H1 (cell line): Measurements from ENCODE around the gene TRPC4. TPM values are rescaled to one million over a fixed set of nuclear protein-coding genes. Genes with fewer than 3 reads are reported as not detected.

Source experiments
- CTCF ChIA-PET: fragments of 300-600 bp; sonication (Branson Sonifier 250); formaldehyde crosslinking; loops from one replicate; lab custom pipeline; 2021; ENCODE audit not compliant: partially characterized antibody; lab: Charles Lee
- POLR2A ChIA-PET: fragments of 300-600 bp; sonication (Branson Sonifier 250); formaldehyde crosslinking; loops from one replicate; lab custom pipeline; 2021; ENCODE audit warnings: inconsistent platforms; ENCODE audit not compliant: partially characterized antibody; lab: Charles Lee
- DNase-seq, 2 experiments: peaks; one replicate each; pipeline versions ENCODE4 v3.0.0 to v3.0.0-alpha.2; 2010 to 2022; ENCODE audit warnings: low spot score in 2 of 2, low read depth in 1 of 2, mixed read lengths in 1 of 2
- FAIRE-seq: peaks from 2 replicates; lab custom pipeline; 2011; peaks lifted over from hg19 to GRCh38; lab: Jason Lieb, UNC
- H2AFZ ChIP-seq: 2 replicates; pipeline ENCODE4 v1.8.1; 2012; ENCODE audit warnings: low read length, inconsistent platforms
- H2AK5ac ChIP-seq: 2 replicates; pipeline ENCODE4 v1.6.1; 2013; ENCODE audit warnings: low read depth, low read length
- H2BK120ac ChIP-seq: replicated peaks from 2 replicates; pipeline ENCODE3; 2013; ENCODE audit warnings: low read depth, low read length, inconsistent platforms
- H2BK12ac ChIP-seq: 2 replicates; pipeline ENCODE4 v1.6.1; 2013; ENCODE audit warnings: low read depth, low read length
- H2BK15ac ChIP-seq: 2 replicates; pipeline ENCODE4 v1.6.1; 2013; ENCODE audit warnings: low read length
- H2BK20ac ChIP-seq: 2 replicates; pipeline ENCODE4 v1.6.1; 2013; ENCODE audit warnings: low read length
- H2BK5ac ChIP-seq: 2 replicates; pipeline ENCODE4 v1.6.1; 2013; ENCODE audit warnings: low read depth, low read length
- H3K14ac ChIP-seq: 2 replicates; pipeline ENCODE4 v1.6.1; 2013; ENCODE audit warnings: inconsistent platforms; ENCODE audit not compliant: insufficient read length
- H3K18ac ChIP-seq: 2 replicates; pipeline ENCODE4 v1.6.1; 2013; ENCODE audit warnings: low read length; ENCODE audit errors: extremely low read depth
- H3K23ac ChIP-seq: 2 replicates; pipeline ENCODE4 v1.6.1; 2013; ENCODE audit warnings: inconsistent platforms; ENCODE audit not compliant: insufficient read length
- H3K23me2 ChIP-seq: 2 replicates; pipeline ENCODE4 v1.6.1; 2013; ENCODE audit warnings: low read depth, low read length
- H3K27ac ChIP-seq: 2 replicates; pipeline ENCODE4 v1.6.1; 2011; ENCODE audit warnings: low read depth, low read length, inconsistent platforms
- H3K27me3 ChIP-seq, 4 experiments: replicated peaks in 1 of 4; 1 replicate in 1 of 4; 2 replicates in 3 of 4; pipeline versions ENCODE4 v1.6.1 to v1.8.1; 2011 to 2013; ENCODE audit warnings: low read length in 3 of 4, mild to moderate bottlenecking in 3 of 4, inconsistent platforms in 2 of 4, mixed read lengths in 2 of 4, moderate library complexity in 1 of 4; ENCODE audit not compliant: control insufficient read depth in 3 of 4, insufficient read depth in 3 of 4; ENCODE audit errors: extremely low read depth in 1 of 4
- H3K36me3 ChIP-seq, 4 experiments: 2 replicates each; pipeline versions ENCODE4 v1.6.1 to v1.8.1; 2011 to 2013; ENCODE audit warnings: mild to moderate bottlenecking in 4 of 4, low read length in 3 of 4, moderate library complexity in 2 of 4, control low read depth in 1 of 4, inconsistent platforms in 1 of 4; ENCODE audit not compliant: insufficient read depth in 4 of 4, control insufficient read depth in 2 of 4
- H3K4ac ChIP-seq: replicated peaks from 2 replicates; pipeline ENCODE3; 2013; ENCODE audit warnings: low read length, low read depth, mixed read lengths, inconsistent platforms; ENCODE audit not compliant: insufficient read length
- H3K4me1 ChIP-seq, 4 experiments: replicated peaks in 1 of 4; 1 replicate in 1 of 4; 2 replicates in 3 of 4; pipeline versions ENCODE4 v1.6.1 to v1.8.1; 2011 to 2013; ENCODE audit warnings: low read length in 3 of 4, inconsistent platforms in 2 of 4, mixed read lengths in 1 of 4; ENCODE audit not compliant: insufficient read depth in 4 of 4, control insufficient read depth in 3 of 4
- H3K4me2 ChIP-seq, 2 experiments: 2 replicates each; pipeline versions ENCODE4 v1.6.1 to v1.8.1; 2011 to 2013; ENCODE audit warnings: low read depth in 2 of 2, low read length in 2 of 2, control low read depth in 1 of 2, inconsistent platforms in 1 of 2, mild to moderate bottlenecking in 1 of 2; ENCODE audit not compliant: insufficient read depth in 1 of 2
- H3K4me3 ChIP-seq, 4 experiments: fragments of 200-600, 300-600 bp in 1 of 4; sonication (generic), shearing (Covaris generic), sonication (Bioruptor Twin) in 1 of 4; 2 replicates each; pipeline versions ENCODE4 v1.5.1 to v1.8.1; 2011 to 2016; ENCODE audit warnings: low read length in 4 of 4, low read depth in 3 of 4, control low read depth in 2 of 4, inconsistent platforms in 2 of 4, mild to moderate bottlenecking in 2 of 4, mixed read lengths in 1 of 4, moderate library complexity in 1 of 4; ENCODE audit not compliant: insufficient read depth in 2 of 4; ENCODE audit errors: extremely low read depth in 1 of 4
- H3K56ac ChIP-seq: replicated peaks from 2 replicates; pipeline ENCODE3; 2013; ENCODE audit warnings: low read depth, mild to moderate bottlenecking, mixed read lengths, low read length, inconsistent platforms; ENCODE audit not compliant: insufficient read length
- H3K79me1 ChIP-seq: 2 replicates; pipeline ENCODE4 v1.6.1; 2013; ENCODE audit warnings: low read depth, low read length, control low read depth
- H3K79me2 ChIP-seq, 2 experiments: 2 replicates each; pipeline versions ENCODE4 v1.6.1 to v1.8.1; 2012 to 2013; ENCODE audit warnings: low read length in 2 of 2, mild to moderate bottlenecking in 2 of 2, inconsistent platforms in 1 of 2; ENCODE audit not compliant: insufficient read depth in 2 of 2, control insufficient read depth in 1 of 2
- H3K9ac ChIP-seq, 4 experiments: replicated peaks in 1 of 4; 1 replicate in 1 of 4; 2 replicates in 3 of 4; pipeline versions ENCODE4 v1.6.1 to v1.8.1; 2011 to 2013; ENCODE audit warnings: low read depth in 3 of 4, low read length in 3 of 4, control low read depth in 2 of 4, mild to moderate bottlenecking in 2 of 4, moderate library complexity in 2 of 4, inconsistent platforms in 1 of 4; ENCODE audit errors: extremely low read depth in 1 of 4
- H3K9me3 ChIP-seq, 2 experiments: 2 replicates each; pipeline versions ENCODE4 v1.6.1 to v1.8.1; 2012 to 2013; ENCODE audit warnings: mild to moderate bottlenecking in 2 of 2, moderate library complexity in 2 of 2, control low read depth in 1 of 2, inconsistent platforms in 1 of 2, low read depth in 1 of 2, low read length in 1 of 2, mixed read lengths in 1 of 2; ENCODE audit not compliant: insufficient read depth in 2 of 2
- H4K20me1 ChIP-seq, 2 experiments: replicated peaks in 1 of 2; 2 replicates each; pipeline versions ENCODE3 to v1.8.1; 2011 to 2013; ENCODE audit warnings: inconsistent platforms in 2 of 2, low read length in 2 of 2, mild to moderate bottlenecking in 1 of 2; ENCODE audit not compliant: insufficient read depth in 2 of 2, control insufficient read depth in 1 of 2
- H4K5ac ChIP-seq: 2 replicates; pipeline ENCODE4 v1.6.1; 2013; ENCODE audit warnings: low read length, low read depth, mixed read lengths, inconsistent platforms; ENCODE audit not compliant: insufficient read length
- H4K8ac ChIP-seq: 2 replicates; pipeline ENCODE4 v1.8.0; 2013; ENCODE audit warnings: mild to moderate bottlenecking, moderate library complexity, low read length, inconsistent platforms; ENCODE audit not compliant: insufficient read depth; ENCODE audit errors: extremely low read depth
- H4K91ac ChIP-seq: replicated peaks from 2 replicates; pipeline ENCODE3; 2013; ENCODE audit warnings: low read length, mixed read lengths, inconsistent platforms; ENCODE audit not compliant: insufficient read length
- ASH2L ChIP-seq: fragments of 200-600, 300-600 bp; sonication (generic); IDR thresholded peaks from one replicate; pipeline ENCODE4 v1.7.1; 2017; ENCODE audit warnings: low read length
- CEBPB ChIP-seq: IDR thresholded peaks from 2 replicates; pipeline ENCODE4 v1.6.1; 2012; ENCODE audit warnings: low read depth, low read length
- EZH2 ChIP-seq: fragments of 200-600 bp; sonication (generic); IDR thresholded peaks from 2 replicates; pipeline ENCODE4 v1.7.1; 2012; ENCODE audit warnings: low read depth, mild to moderate bottlenecking, moderate library complexity, low read length, inconsistent platforms; ENCODE audit not compliant: severe bottlenecking
- KDM4A ChIP-seq: IDR thresholded peaks from one replicate; pipeline ENCODE4 v1.7.1; 2012; ENCODE audit warnings: low read depth, mild to moderate bottlenecking, moderate library complexity, low read length, inconsistent platforms; ENCODE audit not compliant: severe bottlenecking
- NRF1 ChIP-seq: IDR thresholded peaks from 2 replicates; pipeline ENCODE4 v1.6.1; 2011; ENCODE audit warnings: mild to moderate bottlenecking, low read depth, low read length, improper control_type of control experiment
- POU5F1 ChIP-seq: IDR thresholded peaks from 2 replicates; pipeline ENCODE4 v1.6.1; 2011; ENCODE audit warnings: low read depth, mild to moderate bottlenecking, low read length, moderate library complexity
- RBBP5 ChIP-seq: IDR thresholded peaks from 2 replicates; pipeline ENCODE4 v1.7.1; 2012; ENCODE audit warnings: low read depth, mild to moderate bottlenecking, inconsistent platforms, low read length, moderate library complexity, borderline replicate concordance
- SIN3A ChIP-seq, 2 experiments: IDR thresholded peaks in 1 of 2; conservative IDR thresholded peaks in 1 of 2; 2 replicates each; pipeline ENCODE4 v1.6.1; 2011 to 2012; ENCODE audit warnings: low read length in 2 of 2, improper control_type of control experiment in 1 of 2, low read depth in 1 of 2, mild to moderate bottlenecking in 1 of 2
- SIX5 ChIP-seq: IDR thresholded peaks from 2 replicates; pipeline ENCODE4 v1.6.1; 2011; ENCODE audit warnings: mild to moderate bottlenecking, low read depth, low read length
- SUZ12 ChIP-seq: fragments of 200-600 bp; sonication (generic); IDR thresholded peaks from 2 replicates; pipeline ENCODE4 v1.6.1; 2012; ENCODE audit warnings: mild to moderate bottlenecking, inconsistent platforms, low read length, moderate library complexity, mixed read lengths
- TAF1 ChIP-seq: IDR thresholded peaks from 2 replicates; pipeline ENCODE4 v1.6.1; 2011; ENCODE audit warnings: mild to moderate bottlenecking, low read depth, low read length
- TEAD4 ChIP-seq: IDR thresholded peaks from 2 replicates; pipeline ENCODE4 v1.6.1; 2012; ENCODE audit warnings: low read depth, low read length, inconsistent platforms, mixed read lengths
- WGBS, 2 experiments: shearing (Covaris generic) in 1 of 2; methylation state at CpG; one replicate each; pipeline versions ENCODE4 v1.1.6 to v1.1.7; 2013 to 2015; ENCODE audit warnings: low lambda C conversion rate in 2 of 2, mixed read lengths in 2 of 2, inconsistent platforms in 1 of 2, low coverage in 1 of 2, missing lambda C conversion rate in 1 of 2; ENCODE audit not compliant: insufficient replicate concordance in 2 of 2, insufficient coverage in 1 of 2, insufficient read length in 1 of 2; ENCODE audit errors: extremely low coverage in 1 of 2, missing lambda C conversion rate in 1 of 2; 5-methylcytosine and 5-hydroxymethylcytosine counted together
- polyA plus RNA-seq, 7 experiments: library from polyadenylated mRNA; depleted of rRNA in 3 of 7; stranded (reverse) in 5 of 7; unstranded in 2 of 7; fragments of >200 nt in 5 of 7; fragments of 200-250 nt in 2 of 7; gene quantifications; 1 replicate in 5 of 7; 2 replicates in 1 of 7; 4 replicates in 1 of 7; pipeline versions ENCODE4 v1.2.1 to v1.2.3, GENCODE V29; 2011 to 2013; ENCODE audit warnings: missing spikeins in 2 of 7, mixed read lengths in 2 of 7
- total RNA-seq: library from RNA; stranded (reverse); fragmentation: NEBNext Ultra II Directional; extraction: Animal tissue kit (Norgen Biotek cat#: 25700); gene quantifications from 2 replicates; pipeline ENCODE4 v1.2.1, GENCODE V29; 2021
- TF ChIP-seq, protein P1 (sequence below): IDR thresholded peaks from 2 replicates; pipeline ENCODE4 v1.6.1; 2012; ENCODE audit warnings: inconsistent platforms

Gene TRPC4
- total and polyA plus RNA-seq, 2 of the 8 experiments (the other 6 are each of a cell fraction or from before 2014, with no cell fraction given) = 12.3 to 14.7 TPM

DNA sequence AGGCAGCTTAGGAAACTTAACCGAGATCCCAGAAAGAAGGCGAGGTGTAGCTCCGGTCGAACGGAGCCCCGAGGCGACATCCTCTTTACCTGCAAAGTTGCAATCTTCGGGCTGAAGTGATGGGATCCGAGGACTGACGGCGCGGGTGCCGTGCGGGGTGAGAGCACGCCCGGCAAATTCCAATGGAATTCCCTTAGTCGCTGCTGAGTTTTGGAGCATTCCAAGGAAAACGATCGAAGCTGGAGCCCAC, 141 bp downstream of the TRPC4 start:
- FAIRE-seq (no peak), DNase-seq (no peak)
- H2BK20ac ChIP-seq = no peak overlapping the region
- no peak overlapping the region for H2AK5ac ChIP-seq
- no peak overlapping the region for H2BK15ac ChIP-seq
- H3K18ac ChIP-seq = peak overlapping the region; percentile 41; the same call in 1 of the 2 replicates
- peaks cover 0 to 6% (median 2%) of the 10 kb centered on the region in 4 experiments; a peak in 2 of 7 replicates for H3K4me1 ChIP-seq
- H3K36me3 ChIP-seq = no peaks in the 10 kb centered on the region
- 4% methylated on average over 18 of the region's 19 CpGs; no CpG with 5 or more reads in 1 of the 2 experiments for WGBS, 2 experiments
- H3K4me2 ChIP-seq = peak overlapping the region; percentile 70 to 95
- H3K27ac ChIP-seq = peak overlapping the region; percentile 64; the same call in 1 of the 2 replicates
- H4K5ac ChIP-seq = peak overlapping the region; percentile 53
- no peak overlapping the region for H3K4ac ChIP-seq
- H3K23ac ChIP-seq = no peak overlapping the region
- no peak overlapping the region for H2BK120ac ChIP-seq
- H4K8ac ChIP-seq = peak overlapping the region; percentile 75; the same call in 1 of the 2 replicates
- peak overlapping the region; percentile 68; the same call in 1 of the 2 replicates for H2BK12ac ChIP-seq
- no peaks in the 10 kb centered on the region for H3K79me1 ChIP-seq
- peak overlapping the region; percentile 93 to 94 (median 93) for H3K4me3 ChIP-seq
- H2AFZ ChIP-seq = peak overlapping the region; percentile 29; the same call in 1 of the 2 replicates
- peaks cover 15% of the 10 kb centered on the region for H3K23me2 ChIP-seq
- no peaks in the 10 kb centered on the region for H4K20me1 ChIP-seq
- TF ChIP-seq SUZ12 = no peak
- peak; percentile 8 for TF ChIP-seq EZH2
- no peak for TF ChIP-seq ASH2L
- no peak for TF ChIP-seq CEBPB
- peak; percentile 64 for TF ChIP-seq TEAD4
- TF ChIP-seq SIN3A (conservative IDR thresholded peaks at IDR 0.05 in 1 of 2, IDR thresholded peaks at IDR 0.05 in 1 of 2; ENCODE audit: low read depth in 1 of 2, low read length in 2 of 2) = peak; percentile 20 to 69; a peak in 2 of 4 replicates
- peak; percentile 12; the same call in 1 of the 2 replicates for TF ChIP-seq TAF1
- TF ChIP-seq KDM4A = peak; percentile 57
- no peak for TF ChIP-seq SIX5
- TF ChIP-seq, protein P1, sequence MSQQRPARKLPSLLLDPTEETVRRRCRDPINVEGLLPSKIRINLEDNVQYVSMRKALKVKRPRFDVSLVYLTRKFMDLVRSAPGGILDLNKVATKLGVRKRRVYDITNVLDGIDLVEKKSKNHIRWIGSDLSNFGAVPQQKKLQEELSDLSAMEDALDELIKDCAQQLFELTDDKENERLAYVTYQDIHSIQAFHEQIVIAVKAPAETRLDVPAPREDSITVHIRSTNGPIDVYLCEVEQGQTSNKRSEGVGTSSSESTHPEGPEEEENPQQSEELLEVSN = no peak
- no peak for TF ChIP-seq POU5F1
- peak; percentile 10; the same call in 1 of the 2 replicates for TF ChIP-seq RBBP5
- TF ChIP-seq NRF1 = no peak
- H3K9ac ChIP-seq = peak overlapping the region in 3 of 4 experiments; percentile 75 to 83 (median 75); a peak in 6 of 7 replicates
- 0 out of 2 replicates have a peak overlapping the region, but pooled peaks have one; percentile 13 for H2BK5ac ChIP-seq
- H3K56ac ChIP-seq = peak overlapping the region; percentile 35
- POLR2A ChIA-PET = interaction anchor here (0.7 to 1.6 kb wide), 8 partner anchors 10 to 480 kb away, joined by 3 to 4 read pairs (median 3); partner anchors contain the start of gene UFM1
- H4K91ac ChIP-seq = peak overlapping the region; percentile 83
- no peaks in the 10 kb centered on the region for H3K9me3 ChIP-seq
- no peak overlapping the region for H3K14ac ChIP-seq
- no peaks in the 10 kb centered on the region for H3K27me3 ChIP-seq
- H3K79me2 ChIP-seq = peaks cover 0 to 62% of the 10 kb centered on the region in 2 experiments; a peak in 3 of 4 replicates
- CTCF ChIA-PET = interaction anchor here (0.6 to 2.6 kb wide), 24 partner anchors 9 to 713 kb away, joined by 3 to 16 read pairs (median 5); no protein-coding TSS in a partner anchor
